ENCODE data around the gene RTN1.
A peak's percentile ranks its signal among the peaks of the same experiment; 100 is the strongest.
"Not testable (repeated sequence)": the region's sequence is repeated elsewhere in the genome, so short reads cannot be mapped to it uniquely, and the experiment has no call there.

RTN1 gene

GRCh38 chr14:59704054-59704645, 166.4 kb downstream of the RTN1 start:
- no peak for DNase-seq (ENCODE audit: low read depth in 2 of 2)

DNA sequence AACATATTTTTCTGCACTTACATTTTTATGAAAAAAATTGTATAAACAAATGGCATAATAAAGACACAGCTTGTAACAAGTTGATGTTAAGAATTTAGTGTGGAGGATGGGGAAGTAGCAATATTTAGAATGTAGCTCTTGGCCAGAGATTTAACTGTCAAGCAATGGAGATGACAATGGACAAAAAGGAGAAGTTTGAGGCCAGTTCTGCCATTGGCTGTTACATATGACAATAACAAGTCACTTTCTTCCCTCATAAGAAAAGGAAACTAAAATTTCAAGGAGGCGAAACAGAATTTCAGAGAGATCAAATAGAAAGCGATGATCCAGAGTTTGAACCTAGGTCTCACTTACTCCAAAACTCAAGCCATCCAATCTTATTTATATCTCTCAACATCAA, 171.1 kb downstream of the RTN1 start:
- no peak for DNase-seq (ENCODE audit: low read depth in 2 of 2)

DNA sequence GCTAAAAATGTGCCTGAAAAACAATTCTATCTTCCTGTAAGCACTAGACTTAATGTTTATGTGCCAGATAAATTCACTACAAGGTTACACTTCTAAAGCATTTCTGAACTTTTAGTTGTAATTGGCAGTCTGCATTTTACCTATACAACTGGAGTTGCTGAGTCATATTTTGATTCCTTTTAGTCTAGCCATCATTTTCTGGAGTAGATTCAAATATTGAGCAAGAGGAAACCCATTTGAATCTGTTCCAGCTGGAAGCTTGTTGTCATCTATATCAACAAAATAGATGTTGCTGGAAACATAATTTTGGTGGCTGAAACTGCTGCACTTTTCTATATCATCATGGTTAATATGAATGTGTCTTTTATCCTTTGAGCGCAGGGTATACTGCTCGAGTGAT, 171.8 kb downstream of the RTN1 start:
- no peak for DNase-seq (ENCODE audit: low read depth in 2 of 2)

DNA sequence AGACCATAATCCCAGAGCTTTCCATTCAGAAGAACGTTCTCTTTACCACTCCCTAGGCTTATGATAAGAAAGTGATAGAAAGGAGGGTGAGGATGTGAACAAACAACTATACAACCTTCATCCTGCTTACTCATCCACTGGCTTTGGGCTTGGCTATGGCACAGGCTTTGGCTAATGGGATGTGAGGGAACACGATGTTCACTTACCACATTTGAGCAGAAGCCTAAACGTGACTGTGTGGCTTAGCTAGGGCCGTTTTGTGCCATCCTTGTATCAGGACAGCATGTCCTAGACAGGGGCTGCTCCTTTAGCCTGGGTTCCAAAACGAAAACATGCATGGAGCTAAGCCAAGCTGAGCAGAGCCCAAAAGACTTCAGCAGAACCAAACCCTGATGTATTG, 175.4 kb downstream of the RTN1 start:
- no peak for DNase-seq (ENCODE audit: low read depth in 2 of 2)

- DNase-seq (ENCODE audit: low read depth in 2 of 2): no peak
Measured at GRCh38 chr14:59691266-59691665, 179.3 kb downstream of the RTN1 start.

GRCh38 chr14:59690426-59690825, 180.2 kb downstream of the RTN1 start:
- no peak for DNase-seq (ENCODE audit: low read depth in 2 of 2)

GRCh38 chr14:59688224-59689170, 182.1 kb downstream of the RTN1 start:
- DNase-seq (ENCODE audit: low read depth in 2 of 2): peak in 1 of 2 donors; percentile 2

GRCh38 chr14:59687663-59688062, 182.9 kb downstream of the RTN1 start:
- DNase-seq (ENCODE audit: low read depth in 2 of 2): no peak

GRCh38 chr14:59679872-59680271, 190.7 kb downstream of the RTN1 start:
- no peak for DNase-seq (ENCODE audit: low read depth in 2 of 2)

GRCh38 chr14:59678352-59678751, 192.2 kb downstream of the RTN1 start:
- no peak for DNase-seq (ENCODE audit: low read depth in 2 of 2)

DNA sequence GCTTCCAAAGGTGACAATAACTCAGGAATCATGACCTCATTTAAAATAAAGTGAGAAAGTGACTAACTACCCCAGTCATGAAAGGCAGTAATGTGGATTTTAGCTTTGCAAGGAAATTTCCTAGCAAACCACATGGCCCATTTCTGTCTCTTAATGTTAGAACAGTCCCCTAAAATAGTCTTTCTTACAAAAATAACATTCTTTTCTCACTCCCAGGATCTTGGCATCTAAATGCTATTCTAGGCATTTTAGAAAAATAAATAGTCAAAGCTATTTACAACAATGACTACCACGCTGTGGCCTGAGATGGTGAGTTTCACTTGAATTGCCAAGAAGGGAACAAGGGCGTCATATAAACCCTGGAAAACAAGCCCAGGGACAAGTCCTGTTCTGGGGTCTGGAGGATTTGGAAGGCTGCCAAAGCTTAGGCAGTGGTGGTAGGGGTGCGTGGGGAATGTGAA, 192.8 kb downstream of the RTN1 start:
- no peak for DNase-seq (ENCODE audit: low read depth in 2 of 2)

GRCh38 chr14:59675394-59675793, 195.2 kb downstream of the RTN1 start:
- no peak for DNase-seq (ENCODE audit: low read depth in 2 of 2)

- no peak for DNase-seq (ENCODE audit: low read depth in 2 of 2)
Measured at GRCh38 chr14:59664741-59665140, 205.8 kb downstream of the RTN1 start.

GRCh38 chr14:59657769-59658168, 212.8 kb downstream of the RTN1 start:
- DNase-seq (ENCODE audit: low read depth in 2 of 2): no peak

DNA sequence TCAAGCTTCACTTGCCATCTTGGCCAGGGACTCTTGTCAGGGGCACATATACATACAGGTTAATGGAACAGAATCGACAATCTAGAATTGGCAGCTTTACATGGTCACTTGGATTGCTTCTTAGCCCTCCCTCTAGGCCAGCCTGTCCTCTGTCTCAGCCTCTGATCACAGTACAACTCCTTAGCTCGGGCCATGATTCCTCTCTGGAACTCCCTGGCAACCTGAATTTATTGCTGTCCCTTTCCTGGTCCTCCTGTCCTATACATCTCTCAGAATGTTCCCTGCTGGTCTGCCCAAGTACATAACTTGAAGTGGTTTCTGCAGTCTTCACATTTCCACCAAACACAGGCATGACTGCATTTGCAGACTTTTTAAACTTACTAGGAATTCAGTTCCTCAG, 214.1 kb downstream of the RTN1 start:
- DNase-seq (ENCODE audit: low read depth in 2 of 2): no peak

DNA sequence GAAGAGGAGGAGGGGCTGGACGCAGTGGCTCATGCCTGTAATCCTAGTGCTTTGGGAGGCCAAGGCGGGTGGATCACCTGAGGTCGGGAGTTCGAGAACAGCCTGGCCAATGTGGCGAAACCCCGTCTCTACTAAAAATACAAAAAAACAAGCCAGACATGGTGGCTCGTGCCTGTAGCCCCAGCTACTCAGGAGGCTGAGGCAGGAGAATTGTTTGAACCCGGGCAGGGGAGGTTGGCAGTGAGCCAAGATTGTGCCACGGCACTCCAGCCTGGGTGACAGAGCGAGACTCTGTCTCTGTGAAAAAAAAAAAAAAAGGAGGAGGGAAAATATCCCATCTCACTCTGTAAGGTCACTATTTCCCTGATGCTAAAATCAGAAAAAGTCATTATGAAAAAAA, 216.4 kb downstream of the RTN1 start:
- DNase-seq (ENCODE audit: low read depth in 2 of 2): not testable (repeated sequence)

DNA sequence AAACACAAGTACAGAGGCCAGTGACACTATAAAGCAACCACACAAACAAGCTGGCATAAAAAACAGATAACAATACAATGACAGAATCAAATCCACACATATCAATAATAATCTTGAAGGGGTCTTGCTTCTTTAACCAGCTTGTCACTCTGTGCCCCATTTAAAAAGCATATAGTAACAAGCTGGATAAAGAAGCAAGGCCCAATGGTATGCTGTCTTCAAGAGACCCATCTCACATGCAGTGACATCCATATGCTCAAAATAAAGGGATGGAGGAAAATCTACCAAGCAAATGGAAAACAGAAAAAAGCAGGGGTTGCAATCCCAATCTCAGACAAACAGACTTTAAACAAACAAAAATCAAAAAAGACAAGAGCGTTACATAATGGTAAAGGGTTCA, 223.7 kb downstream of the RTN1 start:
- DNase-seq (ENCODE audit: low read depth in 2 of 2): not testable (repeated sequence)

- DNase-seq (ENCODE audit: low read depth in 2 of 2): no peak
Measured at GRCh38 chr14:59638885-59639284, 231.7 kb downstream of the RTN1 start.

DNA sequence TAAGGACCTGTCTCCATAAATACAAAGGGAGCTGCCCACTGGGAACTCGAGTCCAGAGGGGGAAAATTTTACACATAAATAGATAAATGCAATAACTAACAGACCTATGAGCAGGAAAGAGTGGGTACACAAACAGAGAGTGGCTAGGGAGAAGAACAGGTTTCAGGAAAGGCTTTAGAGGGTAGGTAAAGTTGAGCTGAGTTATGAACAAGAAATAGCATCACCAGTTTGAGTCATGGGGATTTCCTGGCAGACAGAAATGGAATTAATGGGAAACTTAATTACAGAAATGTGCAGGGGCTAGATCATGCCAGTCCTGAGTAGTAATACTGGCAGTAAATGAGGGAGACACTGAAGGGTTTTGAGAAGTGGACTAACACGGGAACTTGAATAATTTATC, 236.0 kb downstream of the RTN1 start:
- no peak for DNase-seq (ENCODE audit: low read depth in 2 of 2)

DNA sequence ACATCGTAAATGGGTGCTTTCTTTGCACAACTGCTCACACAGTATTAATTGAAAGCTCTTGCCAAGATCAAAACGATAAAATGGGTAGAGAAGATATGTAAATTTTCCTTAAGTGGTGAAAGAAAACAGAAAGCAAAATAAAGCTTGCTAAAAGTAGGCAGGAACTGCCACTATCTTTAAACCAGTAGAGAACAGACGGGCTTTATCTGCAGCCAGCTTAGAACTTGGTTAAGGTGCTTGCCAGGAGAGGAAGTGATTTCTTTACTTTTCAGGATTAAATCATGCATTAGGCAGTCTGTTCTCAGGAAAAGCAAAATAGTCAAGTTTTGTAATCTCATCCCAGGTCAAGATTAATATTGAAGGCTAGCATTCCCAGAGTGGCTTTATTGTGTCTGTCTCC, 237.1 kb downstream of the RTN1 start:
- DNase-seq (ENCODE audit: low read depth in 2 of 2): no peak

GRCh38 chr14:59632381-59632780, 238.2 kb downstream of the RTN1 start:
- no peak for DNase-seq (ENCODE audit: low read depth in 2 of 2)

DNA sequence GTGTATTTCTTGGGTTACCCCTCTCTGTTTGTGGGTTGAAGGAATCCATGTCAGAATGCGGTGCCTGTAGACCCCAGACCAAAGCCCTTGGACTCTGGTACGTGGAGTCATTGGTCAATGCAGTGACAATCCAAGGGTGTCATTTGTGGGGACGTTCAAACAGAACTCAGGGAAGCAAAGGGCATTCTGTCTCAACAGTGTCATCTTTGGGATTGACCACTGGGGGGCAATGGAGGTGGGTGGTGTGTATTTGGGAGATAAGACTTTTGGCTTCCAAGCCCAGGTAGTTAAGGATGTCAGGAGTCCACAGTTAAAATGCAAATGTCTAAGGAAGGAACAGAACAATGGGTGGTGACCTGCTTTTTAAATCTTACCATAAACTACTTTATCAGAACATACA, 239.3 kb downstream of the RTN1 start:
- DNase-seq (ENCODE audit: low read depth in 2 of 2): no peak

DNA sequence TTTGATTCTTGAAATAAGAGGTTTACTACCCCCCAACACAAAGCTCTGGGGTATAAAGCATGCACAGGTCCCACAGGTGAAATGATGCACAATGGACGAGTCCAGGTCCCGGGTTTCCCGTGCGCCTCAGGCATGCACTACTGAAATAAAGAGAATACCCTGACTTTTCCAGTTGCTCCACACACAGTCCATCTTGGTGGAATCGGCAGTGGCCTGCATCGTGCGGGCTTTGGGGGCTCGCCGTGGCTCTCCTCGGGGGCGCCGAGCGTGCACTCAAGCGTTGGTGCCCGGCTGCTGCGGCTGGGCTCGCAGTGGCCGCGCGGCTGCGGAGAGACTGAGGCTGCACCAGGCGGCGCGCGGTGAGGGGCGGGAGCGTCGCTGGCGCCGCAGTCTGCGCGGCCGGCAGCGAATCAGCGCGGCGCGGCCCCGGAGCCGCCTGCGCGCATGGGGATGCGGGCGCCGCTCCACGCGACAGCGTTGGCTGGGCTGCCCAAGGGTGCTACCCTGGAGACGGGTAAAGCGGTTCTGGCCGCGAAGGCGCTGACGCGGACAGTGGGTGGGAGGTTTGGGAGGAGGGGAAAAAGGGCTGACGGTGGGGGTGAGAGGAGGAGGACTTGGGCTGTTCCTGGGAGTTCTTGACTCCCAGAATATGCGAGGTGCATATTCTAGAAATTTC, 240.2 kb downstream of the RTN1 start:
- peak in 1 of 2 donors; percentile 0 for DNase-seq (ENCODE audit: low read depth in 2 of 2)

Data from stimulated activated CD8-positive, alpha-beta memory T cell treated with anti-CD3 and anti-CD28 coated beads, Interleukin-2, amount 100 ng/mL, for 48 hours (primary cell).